Activated naive CD4-positive, alpha-beta T cell (primary cell): ENCODE measurements around the gene DYNC1H1.

ENCODE experiments used
- DNase-seq, 4 experiments: peaks; one replicate each; lab custom pipeline; 2025; lab: John Stamatoyannopoulos, UW

The DYNC1H1 gene

DNA sequence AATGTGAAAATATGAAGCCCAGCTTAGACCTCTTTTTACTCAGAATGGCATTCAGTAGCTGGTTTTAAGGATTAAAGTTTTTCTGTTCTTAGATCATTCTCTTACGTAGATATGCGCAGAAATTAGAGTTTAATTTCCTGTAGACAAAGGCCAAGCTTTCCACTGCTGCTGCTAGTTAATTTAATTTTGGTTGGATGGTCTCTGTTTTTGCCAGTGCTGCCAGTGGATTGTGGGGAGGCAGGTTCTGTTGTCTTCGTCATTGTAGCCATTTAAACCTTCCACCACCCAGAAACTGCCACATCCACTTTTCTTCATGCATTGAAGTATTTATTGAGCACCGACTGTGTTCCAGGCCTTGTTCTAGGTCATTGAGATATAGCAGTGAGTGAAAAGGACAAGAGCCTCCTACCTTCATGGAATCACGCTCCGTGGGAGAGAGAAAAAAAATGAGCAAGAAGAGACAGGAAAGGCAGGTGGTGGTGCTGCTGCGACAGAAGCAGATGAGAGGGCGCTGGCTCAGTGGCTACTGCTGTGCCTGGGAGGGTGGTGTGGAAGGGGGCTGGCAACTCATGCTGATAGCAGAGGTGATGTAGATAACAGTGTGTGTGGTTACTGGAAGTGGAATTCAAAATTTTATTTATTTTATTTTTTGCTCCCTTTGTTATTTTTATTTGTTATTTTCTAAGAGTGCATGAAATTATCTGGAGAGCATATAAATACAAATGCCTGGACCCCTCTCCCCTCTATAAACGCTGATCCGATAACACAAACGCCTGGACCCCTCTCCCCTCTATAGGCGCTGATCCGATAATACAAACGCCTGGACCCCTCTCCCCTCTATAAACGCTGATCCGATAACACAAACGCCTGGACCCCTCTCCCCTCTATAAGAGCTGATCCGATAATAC is 33.3 kb downstream of the DYNC1H1 start:
- no peak for DNase-seq

DNA sequence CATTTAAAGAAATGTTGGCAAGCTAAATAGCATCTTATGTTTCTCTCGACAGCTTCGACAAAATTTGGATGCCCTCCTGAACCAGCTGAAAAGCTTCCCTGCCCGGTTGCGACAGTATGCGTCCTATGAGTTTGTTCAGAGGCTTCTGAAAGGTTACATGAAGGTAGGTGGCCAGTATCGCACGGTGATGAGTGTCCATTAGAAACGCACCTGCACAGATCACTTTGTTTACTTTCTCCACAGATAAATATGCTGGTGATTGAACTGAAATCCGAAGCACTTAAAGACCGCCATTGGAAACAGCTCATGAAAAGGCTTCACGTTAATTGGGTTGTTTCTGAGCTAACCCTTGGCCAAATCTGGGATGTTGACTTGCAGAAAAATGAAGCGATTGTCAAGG is 36.5 kb downstream of the DYNC1H1 start:
- DNase-seq, result no peak

DNA sequence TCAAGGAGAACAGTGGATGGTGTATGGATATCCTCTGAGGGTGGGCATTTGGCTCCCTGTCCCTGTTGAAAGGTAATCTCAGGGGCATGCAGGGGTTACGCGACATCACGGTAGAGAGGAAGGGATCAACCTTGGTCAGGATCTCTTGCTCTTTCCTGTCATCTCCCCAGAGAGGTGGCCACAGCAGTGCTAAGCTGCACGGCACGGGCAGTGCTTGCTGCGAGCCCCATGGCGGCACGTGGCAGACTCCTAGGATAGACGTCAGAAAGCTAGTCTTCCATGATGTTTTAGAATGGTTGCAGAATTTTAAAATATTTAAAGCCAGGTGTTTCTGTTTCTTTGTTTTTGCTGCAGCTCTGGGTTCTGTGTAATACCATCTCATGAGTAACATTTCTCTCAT is 41.0 kb downstream of the DYNC1H1 start:
- DNase-seq, result no peak

DNA sequence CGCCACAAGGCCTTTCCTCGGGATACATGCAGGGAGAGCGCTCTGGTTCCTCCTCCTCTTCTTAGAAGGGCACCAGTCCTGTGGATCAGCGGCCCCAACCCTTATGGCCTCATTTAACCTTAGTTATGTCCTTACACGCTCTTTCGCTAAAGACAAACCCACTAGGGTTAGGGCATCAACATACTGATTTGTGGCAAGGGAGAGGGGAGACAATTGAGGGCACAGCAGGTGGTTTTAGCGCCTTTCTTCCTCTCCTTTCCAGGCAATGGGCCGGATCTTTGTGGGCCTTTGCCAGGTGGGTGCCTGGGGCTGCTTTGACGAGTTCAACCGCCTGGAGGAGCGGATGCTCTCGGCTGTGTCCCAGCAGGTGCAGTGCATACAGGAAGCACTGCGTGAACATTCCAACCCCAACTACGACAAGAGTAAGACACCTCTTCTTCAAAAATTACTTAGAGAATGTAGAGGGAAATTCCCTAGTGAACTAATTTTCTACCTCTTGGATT is 43.6 kb downstream of the DYNC1H1 start:
- no peak for DNase-seq

DNA sequence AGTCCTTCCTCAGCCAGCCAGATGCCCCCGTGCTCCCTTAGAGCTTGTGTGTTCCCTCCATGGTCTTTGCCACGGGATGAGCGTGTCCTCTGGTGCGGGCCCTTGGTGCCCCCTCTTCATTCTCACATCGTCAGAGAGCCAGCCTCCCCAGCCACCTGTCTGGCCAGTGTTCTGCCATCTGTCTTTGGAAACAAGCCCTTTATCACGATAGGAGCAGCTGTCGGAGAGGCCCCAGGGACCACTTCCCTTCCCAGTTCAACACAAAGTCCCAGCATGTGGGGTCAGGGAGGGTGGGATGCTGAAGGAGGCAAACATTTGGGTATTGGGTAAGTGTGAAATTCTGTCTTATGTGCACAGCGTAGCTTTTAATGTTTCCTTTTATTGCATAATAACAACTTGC is 44.5 kb downstream of the DYNC1H1 start:
- DNase-seq, result no peak

DNA sequence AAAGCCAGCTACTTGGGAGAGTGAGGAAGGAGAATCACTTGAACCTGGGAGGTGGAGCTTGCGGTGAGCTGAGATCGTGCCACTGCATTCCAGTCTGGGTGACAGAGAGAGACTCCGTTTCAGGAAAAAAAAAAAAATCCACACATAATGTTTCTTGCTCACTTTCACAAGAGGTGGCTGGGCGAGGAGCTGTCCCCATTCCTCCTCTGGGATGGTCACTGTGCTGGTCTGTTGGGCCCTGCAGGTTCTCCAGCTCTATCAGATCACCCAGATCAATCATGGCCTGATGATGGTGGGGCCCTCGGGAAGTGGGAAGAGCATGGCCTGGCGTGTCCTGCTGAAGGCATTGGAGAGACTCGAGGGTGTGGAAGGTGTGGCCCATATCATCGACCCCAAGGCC is 47.3 kb downstream of the DYNC1H1 start:
- no peak for DNase-seq

DNA sequence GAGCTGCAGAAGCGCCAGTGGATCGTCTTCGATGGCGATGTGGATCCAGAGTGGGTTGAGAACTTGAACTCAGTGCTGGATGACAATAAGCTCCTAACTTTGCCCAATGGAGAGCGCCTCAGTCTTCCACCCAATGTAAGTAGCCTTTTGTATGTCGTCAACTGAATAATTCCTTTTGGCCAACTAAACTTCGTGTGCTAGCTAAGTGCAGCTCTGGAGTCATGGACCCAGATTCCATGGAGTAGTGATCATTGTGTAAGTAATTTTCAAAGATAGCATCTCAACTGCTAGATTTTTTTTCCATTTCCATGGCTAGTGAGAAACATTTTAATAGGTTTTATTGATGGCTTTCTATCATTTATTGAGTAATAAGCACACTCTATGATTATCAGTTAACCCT is 48.0 kb downstream of the DYNC1H1 start:
- DNase-seq, result no peak

DNA sequence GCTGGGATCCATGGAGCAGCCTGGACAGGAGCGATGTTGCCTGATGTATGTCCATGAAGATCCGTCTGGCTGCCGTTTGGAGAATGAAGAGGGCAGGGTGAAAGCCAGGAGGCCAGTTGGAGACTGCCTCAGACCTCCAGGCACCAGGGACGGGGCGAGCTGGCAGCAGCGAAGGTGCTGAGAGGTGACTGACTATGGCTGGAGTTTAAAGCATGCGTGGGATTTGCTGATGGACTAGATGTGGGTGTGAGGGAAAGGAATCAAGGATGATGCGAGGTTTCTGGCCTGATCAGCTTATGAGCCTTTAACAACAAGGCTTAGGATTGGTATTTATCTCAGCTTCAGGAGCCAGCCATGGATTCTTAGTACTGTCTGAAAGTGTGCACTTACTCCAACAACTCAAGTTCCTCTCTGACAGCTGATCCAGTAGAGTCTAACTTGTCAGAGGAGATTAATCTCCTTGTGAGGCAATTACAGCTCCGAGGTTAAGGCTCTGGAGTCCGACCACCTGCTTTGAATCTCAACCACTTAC is 49.4 kb downstream of the DYNC1H1 start:
- no peak for DNase-seq

DNA sequence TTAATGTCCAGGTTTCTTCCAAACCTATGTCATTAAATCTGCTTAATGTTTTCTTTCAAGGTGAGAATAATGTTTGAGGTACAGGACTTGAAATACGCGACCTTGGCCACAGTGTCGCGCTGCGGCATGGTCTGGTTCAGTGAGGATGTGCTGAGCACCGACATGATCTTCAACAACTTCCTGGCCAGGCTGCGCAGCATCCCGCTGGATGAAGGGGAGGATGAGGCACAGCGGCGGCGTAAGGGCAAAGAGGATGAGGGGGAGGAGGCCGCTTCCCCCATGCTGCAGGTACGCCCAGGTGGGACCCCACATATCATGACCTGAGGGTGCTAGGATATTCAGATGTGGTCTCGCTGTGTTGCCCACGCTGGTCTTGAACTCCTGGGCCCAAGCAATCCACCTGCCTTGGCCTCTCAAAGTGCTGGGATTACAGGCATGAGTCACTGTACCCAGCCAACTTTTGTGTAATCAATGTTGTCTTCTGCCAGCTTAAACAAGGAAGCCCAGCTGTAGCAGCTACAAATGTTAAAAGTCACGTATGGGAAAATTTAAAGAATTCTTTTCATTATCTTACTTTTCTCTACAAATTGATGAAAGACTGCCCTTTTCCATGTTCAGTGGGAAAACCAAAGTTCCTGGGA is 50.8 kb downstream of the DYNC1H1 start:
- DNase-seq, result no peak

DNA sequence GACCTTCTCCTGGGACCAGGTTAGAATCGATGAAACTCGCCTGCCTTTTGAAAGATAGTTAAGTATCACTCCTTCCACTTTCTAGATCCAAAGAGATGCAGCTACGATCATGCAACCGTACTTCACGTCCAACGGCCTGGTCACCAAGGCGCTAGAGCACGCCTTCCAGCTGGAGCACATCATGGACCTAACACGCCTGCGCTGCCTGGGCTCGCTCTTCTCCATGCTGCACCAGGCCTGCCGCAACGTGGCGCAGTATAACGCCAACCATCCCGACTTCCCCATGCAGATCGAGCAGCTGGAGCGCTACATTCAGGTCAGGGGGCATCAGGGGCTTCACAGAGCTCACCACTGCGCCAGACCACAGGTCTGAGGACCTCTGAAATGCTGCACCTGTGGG is 51.4 kb downstream of the DYNC1H1 start:
- DNase-seq, result no peak

DNA sequence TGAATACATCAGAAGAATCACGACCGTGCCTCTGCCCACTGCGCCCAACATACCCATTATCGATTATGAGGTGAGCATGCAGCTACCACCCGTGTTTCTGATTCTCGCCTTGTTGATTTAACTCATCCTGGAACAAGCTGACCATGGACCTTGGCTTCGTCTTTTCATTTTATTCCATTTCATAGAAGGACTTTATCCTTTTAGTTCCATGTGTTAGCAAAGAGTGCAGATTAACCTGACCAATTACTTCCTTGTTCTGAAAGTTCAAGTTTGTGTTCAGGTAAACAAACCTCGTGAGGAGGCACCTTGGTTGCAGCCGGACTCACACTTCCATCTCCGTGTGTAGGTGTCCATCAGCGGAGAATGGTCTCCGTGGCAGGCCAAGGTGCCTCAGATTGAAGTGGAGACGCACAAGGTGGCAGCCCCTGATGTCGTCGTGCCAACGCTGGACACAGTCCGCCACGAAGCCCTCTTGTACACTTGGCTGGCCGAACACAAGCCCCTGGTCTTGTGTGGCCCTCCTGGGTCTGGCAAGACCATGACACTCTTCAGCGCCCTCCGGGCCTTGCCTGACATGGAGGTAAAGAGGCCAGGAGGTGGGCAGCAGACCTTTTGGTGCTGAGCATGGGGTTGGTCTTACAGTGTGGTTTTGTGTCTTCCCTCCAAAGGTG is 52.2 kb downstream of the DYNC1H1 start:
- no peak for DNase-seq

DNA sequence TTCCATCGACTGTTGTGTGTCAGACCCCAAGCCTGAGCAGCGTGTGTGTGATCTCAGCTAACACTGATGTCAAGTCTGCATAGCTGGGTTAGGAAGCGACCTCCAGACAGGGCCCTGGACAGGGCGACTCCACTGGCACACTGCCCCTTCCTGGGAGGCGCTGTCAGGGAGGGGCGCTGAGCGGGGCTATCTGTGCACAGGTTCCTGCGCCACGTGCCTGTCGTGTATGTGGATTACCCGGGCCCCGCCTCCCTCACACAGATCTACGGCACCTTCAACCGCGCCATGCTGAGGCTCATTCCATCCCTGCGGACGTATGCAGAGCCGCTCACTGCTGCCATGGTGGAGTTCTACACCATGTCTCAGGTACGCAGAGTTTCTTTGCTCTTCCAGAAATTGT is 53.9 kb downstream of the DYNC1H1 start:
- DNase-seq, result no peak

DNA sequence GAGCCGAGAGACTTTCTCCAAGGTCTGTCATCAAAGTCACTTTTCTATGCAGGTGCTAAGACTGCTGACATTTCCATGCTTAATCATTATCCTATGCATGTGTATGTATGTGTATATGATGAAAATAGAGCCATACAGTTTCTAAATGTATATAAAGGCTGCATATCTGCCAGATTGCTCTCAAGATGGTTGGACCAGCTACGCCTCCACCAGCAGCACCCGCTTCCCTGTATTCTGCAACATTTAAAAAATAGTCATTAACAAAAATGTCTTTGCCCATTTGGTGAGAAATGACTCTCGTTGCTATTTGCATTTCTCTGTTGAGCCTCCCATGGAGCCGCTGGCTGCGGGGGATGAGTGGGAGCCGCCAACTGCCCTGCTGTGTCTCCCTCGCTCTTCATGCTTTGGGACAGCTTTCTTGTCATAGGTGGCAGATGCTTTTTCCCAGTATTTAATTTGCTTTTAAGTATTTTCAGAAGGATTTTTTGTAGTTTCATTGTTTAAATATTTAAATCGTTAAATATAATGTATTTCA is 54.7 kb downstream of the DYNC1H1 start:
- no peak for DNase-seq

DNA sequence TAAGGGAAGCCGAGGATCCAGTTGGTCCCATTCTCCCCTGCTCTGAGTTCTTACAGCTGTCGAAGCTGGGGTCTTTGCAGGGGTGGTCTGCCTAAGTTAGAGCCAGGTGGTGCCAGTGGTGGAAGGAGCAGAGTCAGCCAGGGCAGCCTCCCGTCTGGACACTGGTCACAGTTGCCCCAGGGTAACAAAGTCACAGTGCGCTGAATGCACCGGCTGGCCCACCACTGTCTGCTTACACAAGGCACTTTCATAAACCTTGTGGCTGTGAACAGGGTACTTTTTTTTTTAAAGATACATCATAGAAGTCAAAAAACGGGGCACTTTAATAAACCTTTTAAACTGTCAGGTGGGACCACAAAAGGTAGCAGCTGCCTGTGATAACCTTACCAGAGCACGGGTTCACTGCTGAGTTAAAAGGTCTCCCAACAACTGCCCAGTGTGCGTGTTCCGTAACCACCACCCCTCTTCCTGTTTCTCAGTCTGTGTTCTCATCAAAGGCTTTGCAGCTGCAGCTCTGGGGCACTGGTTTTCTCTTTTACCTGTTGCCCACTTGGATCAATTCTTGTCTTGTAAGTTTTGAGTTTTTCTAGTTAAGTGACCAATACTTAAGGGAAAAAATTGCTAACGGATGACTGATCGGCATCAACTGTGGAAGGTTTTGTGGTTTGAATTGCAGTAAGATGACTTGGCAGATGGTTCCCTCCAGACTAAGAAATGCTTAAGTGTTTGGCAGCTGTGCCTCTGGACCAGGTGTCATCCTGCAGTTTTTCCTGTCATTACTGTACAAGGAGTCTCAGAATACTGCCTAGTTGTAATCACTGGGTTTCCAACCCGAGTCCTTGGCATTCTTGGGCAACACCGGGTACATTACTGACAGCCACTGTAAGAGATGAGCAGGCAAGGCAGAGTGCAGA is 55.9 kb downstream of the DYNC1H1 start:
- peak in 1 of 4 experiments; percentile 5 for DNase-seq

DNA sequence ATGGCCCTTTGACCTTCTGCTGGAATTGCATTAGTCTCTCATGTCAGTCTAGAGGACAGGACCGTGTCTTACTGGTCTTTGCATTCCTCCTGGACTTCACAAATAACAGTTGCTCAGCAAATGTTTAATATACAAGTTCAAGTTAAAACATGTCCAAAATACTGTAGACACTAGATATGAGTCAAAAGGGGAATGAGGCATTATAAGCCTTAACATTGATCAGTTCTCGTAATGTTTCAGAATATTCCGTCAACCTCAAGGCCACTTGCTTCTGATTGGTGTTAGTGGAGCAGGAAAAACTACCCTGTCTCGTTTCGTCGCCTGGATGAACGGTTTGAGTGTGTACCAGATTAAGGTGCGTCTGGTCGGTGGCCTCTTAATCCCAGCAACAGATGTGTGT is 62.6 kb downstream of the DYNC1H1 start:
- no peak for DNase-seq

DNA sequence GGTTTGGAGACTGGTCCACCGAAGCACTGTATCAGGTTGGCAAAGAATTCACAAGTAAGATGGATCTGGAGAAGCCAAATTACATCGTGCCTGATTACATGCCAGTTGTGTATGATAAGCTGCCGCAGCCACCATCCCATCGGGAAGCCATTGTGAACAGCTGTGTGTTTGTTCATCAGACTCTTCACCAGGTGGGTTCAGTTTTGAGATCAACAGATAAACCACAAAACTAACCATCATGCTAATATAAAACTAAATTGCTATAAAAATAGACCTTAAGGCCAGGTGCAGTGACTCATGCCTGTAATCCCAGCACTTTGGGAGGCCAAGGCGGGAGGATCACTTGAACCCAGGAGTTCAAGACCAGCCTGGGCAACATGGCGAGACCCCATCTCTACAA is 63.6 kb downstream of the DYNC1H1 start:
- no peak for DNase-seq

DNA sequence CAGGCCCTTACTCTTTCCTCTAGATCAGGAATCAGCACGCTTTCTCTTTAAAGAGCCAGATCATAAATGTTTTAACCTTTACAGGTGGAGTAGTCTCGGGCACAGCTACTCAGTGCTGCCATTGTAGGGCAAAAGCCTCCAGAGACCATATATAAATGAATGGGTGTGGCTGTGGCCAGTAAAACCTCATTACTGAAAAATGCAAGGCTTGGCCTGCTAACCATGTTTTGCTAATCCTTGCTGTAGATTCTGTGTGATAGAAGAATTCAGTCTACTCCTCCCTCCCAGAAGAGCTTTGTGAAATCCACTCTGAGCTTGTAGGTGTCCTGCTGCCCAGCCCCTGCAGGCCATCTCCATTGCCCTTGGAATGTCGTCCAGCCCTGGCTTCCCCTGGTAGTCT is 64.4 kb downstream of the DYNC1H1 start:
- no peak for DNase-seq

DNA sequence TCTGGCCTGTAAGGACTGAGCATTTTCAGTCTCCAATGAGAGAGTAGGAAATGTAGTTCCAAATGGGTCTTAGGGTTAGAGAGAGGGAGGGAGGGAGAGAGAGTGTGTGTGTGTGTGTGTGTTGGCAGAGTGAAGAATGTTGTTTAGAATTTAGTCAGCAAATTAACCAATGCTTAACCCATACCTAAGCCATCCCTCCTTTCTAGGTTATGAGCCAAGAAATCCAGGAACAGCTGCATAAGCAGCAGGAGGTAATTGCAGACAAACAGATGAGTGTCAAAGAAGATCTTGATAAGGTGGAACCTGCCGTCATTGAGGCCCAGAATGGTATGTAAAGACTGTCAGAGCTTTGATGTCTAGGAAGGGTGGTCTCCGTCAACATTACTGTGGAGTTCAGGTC is 65.6 kb downstream of the DYNC1H1 start:
- no peak for DNase-seq

DNA sequence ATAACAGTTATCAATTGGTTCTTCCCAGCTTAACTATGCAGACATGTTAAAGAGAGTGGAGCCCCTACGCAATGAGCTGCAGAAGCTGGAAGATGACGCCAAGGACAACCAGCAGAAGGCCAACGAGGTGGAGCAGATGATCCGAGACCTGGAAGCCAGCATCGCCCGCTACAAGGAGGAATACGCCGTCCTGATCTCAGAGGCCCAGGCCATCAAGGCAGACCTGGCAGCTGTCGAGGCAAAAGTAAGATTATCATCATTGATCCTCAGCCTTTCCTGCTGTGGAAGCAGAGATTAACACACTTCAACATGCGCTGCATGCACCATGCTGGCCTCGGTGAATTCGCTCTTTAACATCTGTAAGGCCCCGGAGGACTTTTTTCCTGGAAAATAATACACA is 68.9 kb downstream of the DYNC1H1 start:
- no peak for DNase-seq

DNA sequence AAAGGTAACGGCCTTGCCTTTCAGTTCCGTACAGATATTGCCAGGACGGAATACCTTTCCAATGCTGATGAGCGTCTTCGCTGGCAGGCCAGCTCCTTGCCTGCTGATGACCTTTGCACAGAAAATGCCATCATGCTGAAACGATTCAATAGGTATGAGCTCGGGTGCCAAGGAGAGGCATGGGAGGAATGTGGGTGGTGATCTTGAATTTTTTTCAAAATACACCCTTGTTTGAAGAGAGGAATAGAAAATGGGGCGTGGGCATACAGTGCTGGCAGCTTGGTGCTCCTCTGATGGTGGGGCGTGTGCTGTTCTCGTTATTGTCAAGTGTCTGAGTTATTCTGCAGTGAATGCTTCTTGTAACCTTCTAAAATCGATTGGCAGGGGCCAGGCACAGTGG is 69.9 kb downstream of the DYNC1H1 start:
- DNase-seq, result no peak

DNA sequence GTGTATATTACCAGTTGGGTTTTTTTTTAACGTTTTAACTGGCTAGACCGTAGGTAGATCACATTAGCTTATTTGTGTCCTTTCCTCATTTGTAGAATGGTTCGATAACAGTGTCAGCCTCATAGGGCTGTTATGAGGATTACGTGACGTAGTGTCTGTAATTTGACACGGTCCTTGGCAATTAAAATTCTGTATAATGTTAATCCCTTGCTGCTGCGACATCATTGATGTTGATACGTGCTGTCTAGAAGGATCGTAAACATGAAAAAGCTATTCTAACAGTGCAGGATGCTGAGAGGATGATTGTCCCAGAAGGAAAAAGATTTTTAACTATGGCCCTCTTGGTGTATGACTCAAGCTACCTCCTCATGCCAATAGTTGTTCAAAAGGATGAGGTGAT is 71.5 kb downstream of the DYNC1H1 start:
- no peak for DNase-seq
